Neuronal stem cell (in vitro differentiated cells): ENCODE results near the gene BUB1B.
"Not testable (repeated sequence)": the region's sequence is repeated elsewhere in the genome, so short reads cannot be mapped to it uniquely, and the experiment has no call there.

Source experiments
- DNase-seq: peaks from one replicate; pipeline ENCODE4 v3.0.0-alpha.2; 2013; ENCODE audit warnings: low spot score
- H2AFZ ChIP-seq: one replicate; pipeline ENCODE4 v1.6.1; 2013; ENCODE audit warnings: mild to moderate bottlenecking, low read length, inconsistent platforms
- H2AK5ac ChIP-seq: 2 replicates; pipeline ENCODE4 v1.6.1; 2013; ENCODE audit warnings: low read depth, mild to moderate bottlenecking, inconsistent platforms, low read length, moderate library complexity, mixed read lengths
- H2BK120ac ChIP-seq: 2 replicates; pipeline ENCODE4 v1.6.1; 2013; ENCODE audit warnings: low read depth, mild to moderate bottlenecking, inconsistent platforms, low read length, moderate library complexity, mixed read lengths
- H2BK12ac ChIP-seq: one replicate; pipeline ENCODE4 v1.6.1; 2013; ENCODE audit warnings: low read length, inconsistent platforms
- H2BK15ac ChIP-seq: 2 replicates; pipeline ENCODE4 v1.6.1; 2013; ENCODE audit warnings: mild to moderate bottlenecking, low read length, inconsistent platforms, mixed read lengths
- H2BK5ac ChIP-seq: one replicate; pipeline ENCODE4 v1.6.1; 2013; ENCODE audit warnings: inconsistent platforms, mild to moderate bottlenecking, low read length, moderate library complexity
- H3K14ac ChIP-seq: one replicate; pipeline ENCODE4 v1.6.1; 2013; ENCODE audit warnings: low read length, inconsistent platforms
- H3K18ac ChIP-seq: 2 replicates; pipeline ENCODE4 v1.6.1; 2013; ENCODE audit warnings: low read length, inconsistent platforms
- H3K23ac ChIP-seq: 2 replicates; pipeline ENCODE4 v1.6.1; 2013; ENCODE audit warnings: low read depth, mild to moderate bottlenecking, mixed read lengths, low read length, inconsistent platforms; ENCODE audit not compliant: poor library complexity
- H3K27ac ChIP-seq: replicated peaks from 3 replicates; pipeline ENCODE4 v1.5.1; 2013; ENCODE audit warnings: low read length, inconsistent platforms
- H3K27me3 ChIP-seq, 3 experiments: 2 replicates each; pipeline ENCODE4 v1.6.1; 2013; ENCODE audit warnings: low read length in 3 of 3, mild to moderate bottlenecking in 2 of 3, inconsistent platforms in 1 of 3, low read depth in 1 of 3, mixed read lengths in 1 of 3, moderate library complexity in 1 of 3; ENCODE audit not compliant: control insufficient read depth in 3 of 3, insufficient read depth in 3 of 3
- H3K36me3 ChIP-seq, 2 donors: replicated peaks in 1 of 2; 2 replicates each; pipeline ENCODE4 v1.6.1; 2013; ENCODE audit warnings: low read length in 2 of 2; ENCODE audit not compliant: control insufficient read depth in 2 of 2, insufficient read depth in 2 of 2
- H3K4ac ChIP-seq: 2 replicates; pipeline ENCODE4 v1.6.1; 2013; ENCODE audit warnings: inconsistent platforms, mild to moderate bottlenecking, low read length, moderate library complexity
- H3K4me1 ChIP-seq, 2 donors: 1 replicate in 1 of 2; 2 replicates in 1 of 2; pipeline ENCODE4 v1.6.1; 2013; ENCODE audit warnings: low read length in 2 of 2, low read depth in 1 of 2; ENCODE audit not compliant: control insufficient read depth in 2 of 2, insufficient read depth in 1 of 2
- H3K4me2 ChIP-seq: one replicate; pipeline ENCODE4 v1.6.1; 2013; ENCODE audit warnings: mild to moderate bottlenecking, low read length, inconsistent platforms; ENCODE audit not compliant: insufficient read depth, poor library complexity, severe bottlenecking
- H3K4me3 ChIP-seq, 2 donors: 2 replicates each; pipeline ENCODE4 v1.5.1; 2013; ENCODE audit warnings: low read length in 2 of 2, mild to moderate bottlenecking in 2 of 2, inconsistent platforms in 1 of 2, moderate library complexity in 1 of 2
- H3K79me1 ChIP-seq: one replicate; pipeline ENCODE4 v1.6.1; 2013; ENCODE audit warnings: low read depth, mild to moderate bottlenecking, inconsistent platforms, low read length, moderate library complexity
- H3K9ac ChIP-seq: one replicate; pipeline ENCODE4 v1.6.1; 2013; ENCODE audit warnings: mild to moderate bottlenecking, low read depth, low read length, inconsistent platforms; ENCODE audit not compliant: poor library complexity
- H3K9me3 ChIP-seq, 2 donors: replicated peaks in 1 of 2; 2 replicates each; pipeline versions ENCODE3 to v1.6.1; 2013; ENCODE audit warnings: low read length in 2 of 2, mild to moderate bottlenecking in 2 of 2, inconsistent platforms in 1 of 2, low read depth in 1 of 2, mixed read lengths in 1 of 2, moderate library complexity in 1 of 2; ENCODE audit not compliant: control insufficient read depth in 2 of 2, insufficient read depth in 1 of 2
- H4K8ac ChIP-seq: one replicate; pipeline ENCODE4 v1.6.1; 2013; ENCODE audit warnings: low read depth, mild to moderate bottlenecking, inconsistent platforms, low read length, moderate library complexity
- H4K91ac ChIP-seq: one replicate; pipeline ENCODE4 v1.6.1; 2013; ENCODE audit warnings: low read length, low read depth, mild to moderate bottlenecking, inconsistent platforms; ENCODE audit not compliant: poor library complexity
- WGBS, 2 donors: extraction: QIAGEN DNeasy Blood & Tissue Kit; methylation state at CpG; one replicate each; pipeline ENCODE4 v1.1.7; 2013; ENCODE audit warnings: missing lambda C conversion rate in 2 of 2, mixed read lengths in 1 of 2; ENCODE audit not compliant: insufficient read length in 2 of 2, insufficient replicate concordance in 1 of 2; ENCODE audit errors: extremely low coverage in 2 of 2; 5-methylcytosine and 5-hydroxymethylcytosine counted together

BUB1B gene

DNA sequence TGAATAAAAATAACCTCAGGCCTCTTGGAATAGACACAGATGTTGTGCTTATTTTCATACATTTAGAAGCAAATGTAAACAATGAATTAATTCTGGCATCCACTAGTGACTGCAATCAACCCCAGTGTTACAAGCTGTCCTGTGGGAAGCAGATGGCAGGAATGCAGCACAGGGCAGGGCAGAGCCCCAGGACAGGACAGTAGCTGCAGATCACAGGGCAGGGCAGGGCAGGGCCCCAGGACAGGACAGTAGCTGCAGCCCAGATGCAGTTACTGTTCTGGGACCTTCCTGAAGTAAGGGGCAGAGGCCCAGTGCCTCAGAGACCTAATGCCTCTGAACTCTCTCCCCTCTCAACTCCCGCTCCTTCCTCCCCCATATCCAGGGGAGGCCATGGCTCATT, 37.9 kb upstream of the BUB1B start:
- not testable (repeated sequence) for H2BK120ac ChIP-seq, H3K36me3 ChIP-seq, H3K27ac ChIP-seq, H3K14ac ChIP-seq, H3K23ac ChIP-seq, H3K9ac ChIP-seq, H2BK5ac ChIP-seq, H3K4me2 ChIP-seq, H3K9me3 ChIP-seq, H2AK5ac ChIP-seq, H2BK12ac ChIP-seq, H3K79me1 ChIP-seq, H3K4me1 ChIP-seq, H3K4me3 ChIP-seq, H3K27me3 ChIP-seq, DNase-seq, H3K4ac ChIP-seq, H4K8ac ChIP-seq, H4K91ac ChIP-seq
- peak overlapping the region; percentile 25 for H3K18ac ChIP-seq
- no CpG with 5 or more reads among the region's 1 CpG for WGBS, 2 donors
- H2BK15ac ChIP-seq, result peak overlapping the region; percentile 41
- peak overlapping the region; percentile 53 for H2AFZ ChIP-seq

GRCh38 chr15:40123863-40124262, 37.0 kb upstream of the BUB1B start:
- H2BK15ac ChIP-seq, H3K14ac ChIP-seq, H3K4me1 ChIP-seq, H3K4me3 ChIP-seq, H3K23ac ChIP-seq, DNase-seq, H2BK120ac ChIP-seq, H2AFZ ChIP-seq, H2BK12ac ChIP-seq, H4K91ac ChIP-seq, H2BK5ac ChIP-seq, H4K8ac ChIP-seq, H2AK5ac ChIP-seq, H3K36me3 ChIP-seq, H3K18ac ChIP-seq, H3K4me2 ChIP-seq, H3K9ac ChIP-seq, H3K4ac ChIP-seq, H3K27ac ChIP-seq, H3K9me3 ChIP-seq, H3K79me1 ChIP-seq, H3K27me3 ChIP-seq: not testable (repeated sequence)
- WGBS, 2 donors, result no CpG with 5 or more reads among the region's 5 CpGs

GRCh38 chr15:40124333-40124732, 36.5 kb upstream of the BUB1B start:
- not testable (repeated sequence) for H3K4me2 ChIP-seq, H3K9me3 ChIP-seq, H3K4me3 ChIP-seq, H4K91ac ChIP-seq, H2BK15ac ChIP-seq, H2AK5ac ChIP-seq, H3K4me1 ChIP-seq, H3K23ac ChIP-seq, H4K8ac ChIP-seq, H2BK12ac ChIP-seq, H3K36me3 ChIP-seq, H2BK5ac ChIP-seq, H3K79me1 ChIP-seq, H3K14ac ChIP-seq, H3K18ac ChIP-seq, DNase-seq, H3K4ac ChIP-seq, H2BK120ac ChIP-seq, H3K9ac ChIP-seq, H3K27ac ChIP-seq
- Histone ChIP-seq H2AFZ (peak overlapping the region; percentile 69), H3K27me3 (peaks cover 0 to 11% (median 0%) of the 10 kb centered on the region in 3 experiments)
- WGBS, 2 donors, result no CpG with 5 or more reads among the region's 3 CpGs

DNA sequence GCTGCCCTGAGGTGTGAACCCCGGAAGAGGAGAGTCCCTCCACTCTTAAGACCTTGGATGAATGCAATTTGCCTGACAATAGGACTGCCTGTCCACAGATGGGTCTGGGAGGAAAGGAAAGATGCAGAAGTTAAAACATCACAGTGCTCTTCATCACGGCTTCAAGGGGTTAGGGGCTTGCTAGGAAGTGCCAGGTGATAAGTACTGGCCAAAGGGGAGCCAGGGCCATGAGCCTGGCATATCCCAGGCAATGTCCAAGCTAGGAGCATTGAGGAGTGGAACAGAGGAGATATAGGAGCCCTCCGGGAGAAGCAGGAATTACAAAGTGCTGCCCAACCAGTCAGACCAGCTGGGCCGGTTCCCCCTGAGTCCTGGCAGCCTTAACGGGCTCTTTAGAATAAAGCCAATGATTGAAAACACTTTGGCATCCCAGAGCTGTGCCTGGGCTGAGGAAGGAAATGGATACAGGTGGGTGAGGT, 36.0 kb upstream of the BUB1B start:
- H3K27me3 ChIP-seq, result peaks cover 0 to 11% (median 0%) of the 10 kb centered on the region in 3 experiments
- not testable (repeated sequence) for H2BK15ac ChIP-seq, H3K18ac ChIP-seq, H3K4me2 ChIP-seq, H3K4me1 ChIP-seq, H3K79me1 ChIP-seq, H3K9me3 ChIP-seq, DNase-seq, H2AK5ac ChIP-seq, H2BK120ac ChIP-seq, H2BK12ac ChIP-seq, H3K23ac ChIP-seq, H3K4ac ChIP-seq, H3K27ac ChIP-seq, H4K91ac ChIP-seq, H3K4me3 ChIP-seq, H4K8ac ChIP-seq, H3K9ac ChIP-seq, H3K14ac ChIP-seq, H3K36me3 ChIP-seq, H2BK5ac ChIP-seq
- peak overlapping the region; percentile 69 for H2AFZ ChIP-seq
- no CpG with 5 or more reads among the region's 5 CpGs for WGBS, 2 donors
